Neural crest cell (in vitro differentiated cells): ENCODE results near the gene SLC11A1. TPM values are rescaled to one million over a fixed set of nuclear protein-coding genes. Genes with fewer than 3 reads are reported as not detected.

ENCODE experiments used
- DNase-seq: peaks from one replicate; pipeline ENCODE4 v3.0.0; 2021; ENCODE audit warnings: low read depth, mixed read lengths, low spot score
- H3K27ac Mint-ChIP-seq: one replicate; pipeline ENCODE4 v1.8.0; 2021; ENCODE audit warnings: mild to moderate bottlenecking, mixed read lengths; ENCODE audit not compliant: unreplicated experiment
- H3K27me3 Mint-ChIP-seq: 2 replicates; pipeline ENCODE4 v1.8.0; 2021; ENCODE audit warnings: low read depth, mild to moderate bottlenecking, mixed read lengths
- H3K36me3 Mint-ChIP-seq: 2 replicates; pipeline ENCODE4 v1.8.0; 2021; ENCODE audit warnings: low read depth, mild to moderate bottlenecking, mixed read lengths
- H3K4me1 Mint-ChIP-seq: 2 replicates; pipeline ENCODE4 v1.8.0; 2021; ENCODE audit warnings: mixed read lengths
- H3K4me3 Mint-ChIP-seq: one replicate; pipeline ENCODE4 v1.8.0; 2021; ENCODE audit warnings: mild to moderate bottlenecking, mixed read lengths
- H3K9me3 Mint-ChIP-seq: 2 replicates; pipeline ENCODE4 v1.8.0; 2021; ENCODE audit warnings: mixed read lengths
- CTCF ChIP-seq: fragments of 200-600 bp; sonication (generic); conservative IDR thresholded peaks from 2 replicates; pipeline ENCODE4 v1.5.0; 2021; ENCODE audit warnings: antibody characterized with exemption, mild to moderate bottlenecking
- total RNA-seq: library from RNA; stranded (reverse); gene quantifications from 2 replicates; pipeline ENCODE4 v1.2.1, GENCODE V29; 2021

SLC11A1 gene
- total RNA-seq, 1 donor from 2014 or later: 0.09 TPM

GRCh38 chr2:218435003-218435982 lies 53.2 kb downstream of the SLC11A1 start:
- no peak overlapping the region for H3K27ac Mint-ChIP-seq
- H3K4me1 Mint-ChIP-seq: peaks cover 6% of the 10 kb centered on the region
- no peaks in the 10 kb centered on the region for H3K36me3 Mint-ChIP-seq
- DNase-seq: no peak
- TF ChIP-seq CTCF: no peak
- no peaks in the 10 kb centered on the region for H3K9me3 Mint-ChIP-seq
- peaks cover 3% of the 10 kb centered on the region for H3K27me3 Mint-ChIP-seq
- no peak overlapping the region for H3K4me3 Mint-ChIP-seq

- Mint-ChIP-seq H3K27me3 (peaks cover 3% of the 10 kb centered on the region), H3K4me3 (no peak overlapping the region), H3K9me3 (no peaks in the 10 kb centered on the region), H3K27ac (no peak overlapping the region), H3K4me1 (peaks cover 6% of the 10 kb centered on the region), H3K36me3 (no peaks in the 10 kb centered on the region)
- DNase-seq: no peak
- TF ChIP-seq CTCF: no peak
These were observed 54.9 kb downstream of the SLC11A1 start for GRCh38 chr2:218436992-218437391.

- Mint-ChIP-seq H3K4me1 (peaks cover 6% of the 10 kb centered on the region), H3K27ac (no peak overlapping the region), H3K9me3 (no peaks in the 10 kb centered on the region), H3K27me3 (no peaks in the 10 kb centered on the region), H3K4me3 (no peak overlapping the region), H3K36me3 (no peaks in the 10 kb centered on the region)
- no peak for TF ChIP-seq CTCF
- no peak for DNase-seq
These were observed 55.9 kb downstream of the SLC11A1 start for GRCh38 chr2:218437969-218438368.

- H3K4me1 Mint-ChIP-seq: peaks cover 6% of the 10 kb centered on the region
- no peak for TF ChIP-seq CTCF
- DNase-seq: no peak
- no peak overlapping the region for H3K27ac Mint-ChIP-seq
- H3K36me3 Mint-ChIP-seq: no peaks in the 10 kb centered on the region
- H3K27me3 Mint-ChIP-seq: no peaks in the 10 kb centered on the region
- no peaks in the 10 kb centered on the region for H3K9me3 Mint-ChIP-seq
- H3K4me3 Mint-ChIP-seq: no peak overlapping the region
These were observed 56.5 kb downstream of the SLC11A1 start for GRCh38 chr2:218438596-218438995.

- Mint-ChIP-seq H3K36me3 (peaks cover 9% of the 10 kb centered on the region), H3K4me1 (peaks cover 3% of the 10 kb centered on the region), H3K4me3 (no peak overlapping the region), H3K27me3 (no peaks in the 10 kb centered on the region), H3K9me3 (no peaks in the 10 kb centered on the region), H3K27ac (peak overlapping the region; percentile 16)
- DNase-seq: no peak
- TF ChIP-seq CTCF: no peak
These were observed 62.8 kb downstream of the SLC11A1 start for GRCh38 chr2:218444692-218445357.
